ENCODE data around the gene NAXE. TPM values are rescaled to one million over a fixed set of nuclear protein-coding genes. Genes with fewer than 3 reads are reported as not detected.
A peak's percentile ranks its signal among the peaks of the same experiment; 100 is the strongest.
"Not testable (repeated sequence)": the region's sequence is repeated elsewhere in the genome, so short reads cannot be mapped to it uniquely, and the experiment has no call there.

Gene NAXE
- polyA plus RNA-seq, 2 of the 4 experiments (the other 2 are of a cell fraction), result 81.4 to 119 TPM

DNA sequence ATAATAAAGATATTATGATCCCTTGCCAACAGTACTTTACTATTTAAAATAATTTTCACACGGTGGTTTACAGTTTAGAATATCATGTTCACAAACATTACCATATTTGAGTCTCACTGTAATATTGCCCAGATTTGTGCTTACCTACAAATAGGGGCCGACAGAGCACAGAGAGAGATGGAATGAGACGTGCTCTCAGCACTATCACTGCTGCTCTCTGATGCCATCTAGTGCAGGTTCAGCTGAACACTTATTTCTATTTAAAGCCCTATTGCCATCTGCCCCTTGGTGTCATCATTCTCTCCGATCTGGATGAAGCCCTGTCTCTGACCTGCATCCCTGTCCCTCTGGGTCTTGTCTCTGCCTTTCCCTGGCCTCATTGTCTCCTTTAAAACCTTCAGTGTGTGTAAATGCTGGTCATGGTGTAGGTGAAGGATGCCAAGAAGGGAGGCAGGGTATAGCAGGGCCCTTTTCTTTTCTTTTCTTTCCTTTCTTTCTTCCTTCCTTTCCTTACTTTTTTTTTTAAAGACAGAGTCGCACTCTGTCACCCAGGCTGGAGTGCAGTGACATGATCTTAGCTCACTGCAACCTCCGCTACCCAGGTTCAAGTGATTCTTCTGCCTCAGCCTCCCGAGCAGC is 16.6 kb downstream of the NAXE start:
- POLR2A ChIA-PET, result interaction anchor here (1.0 to 1.8 kb wide), 2 partner anchors 16 to 151 kb away, joined by 7 read pairs; partner anchors contain the start of gene NAXE
- Histone ChIP-seq H3K4me2 (peak overlapping the region; percentile 71), H3K9me3 (no peaks in the 10 kb centered on the region), H3K4me3 (no peak overlapping the region), H3K27ac (peak overlapping the region; percentile 41 to 70; a peak in 4 of 6 replicates), H3K4me1 (peaks cover 8% of the 10 kb centered on the region; the same call in 2 of the 3 replicates)
- DNase-seq (ENCODE audit: low read depth in 1 of 2, low spot score in 1 of 2) (peak; percentile 67 to 84), FAIRE-seq (peak; percentile 73), ATAC-seq (peak; percentile 98 to 99)
- 21% methylated on average over 7 of the region's 7 CpGs for WGBS (ENCODE audit: missing lambda C conversion rate)
- TF ChIP-seq, protein P1, sequence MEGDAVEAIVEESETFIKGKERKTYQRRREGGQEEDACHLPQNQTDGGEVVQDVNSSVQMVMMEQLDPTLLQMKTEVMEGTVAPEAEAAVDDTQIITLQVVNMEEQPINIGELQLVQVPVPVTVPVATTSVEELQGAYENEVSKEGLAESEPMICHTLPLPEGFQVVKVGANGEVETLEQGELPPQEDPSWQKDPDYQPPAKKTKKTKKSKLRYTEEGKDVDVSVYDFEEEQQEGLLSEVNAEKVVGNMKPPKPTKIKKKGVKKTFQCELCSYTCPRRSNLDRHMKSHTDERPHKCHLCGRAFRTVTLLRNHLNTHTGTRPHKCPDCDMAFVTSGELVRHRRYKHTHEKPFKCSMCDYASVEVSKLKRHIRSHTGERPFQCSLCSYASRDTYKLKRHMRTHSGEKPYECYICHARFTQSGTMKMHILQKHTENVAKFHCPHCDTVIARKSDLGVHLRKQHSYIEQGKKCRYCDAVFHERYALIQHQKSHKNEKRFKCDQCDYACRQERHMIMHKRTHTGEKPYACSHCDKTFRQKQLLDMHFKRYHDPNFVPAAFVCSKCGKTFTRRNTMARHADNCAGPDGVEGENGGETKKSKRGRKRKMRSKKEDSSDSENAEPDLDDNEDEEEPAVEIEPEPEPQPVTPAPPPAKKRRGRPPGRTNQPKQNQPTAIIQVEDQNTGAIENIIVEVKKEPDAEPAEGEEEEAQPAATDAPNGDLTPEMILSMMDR (IDR thresholded peaks at IDR 0.05), result peak; percentile 83
- TF ChIP-seq BHLHE40 (IDR thresholded peaks at IDR 0.05; ENCODE audit: low read depth, low read length) (no peak), NR3C1 (IDR thresholded peaks at IDR 0.05) (no peak), HEYL (CRISPR knock-in tag; IDR thresholded peaks at IDR 0.05) (no peak), EHMT2 (IDR thresholded peaks at IDR 0.05; ENCODE audit: low read depth) (no peak), RAD21 (conservative IDR thresholded peaks at IDR 0.05 in 1 of 2, IDR thresholded peaks at IDR 0.05 in 1 of 2) (peak; percentile 71 to 76), CBX8 (IDR thresholded peaks at IDR 0.05) (no peak), SMC3 (IDR thresholded peaks at IDR 0.05) (peak; percentile 79)
- TF ChIP-seq, protein P2, sequence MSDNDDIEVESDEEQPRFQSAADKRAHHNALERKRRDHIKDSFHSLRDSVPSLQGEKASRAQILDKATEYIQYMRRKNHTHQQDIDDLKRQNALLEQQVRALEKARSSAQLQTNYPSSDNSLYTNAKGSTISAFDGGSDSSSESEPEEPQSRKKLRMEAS (IDR thresholded peaks at IDR 0.05), result 0 out of 2 replicates have a peak, but pooled peaks have one; percentile 25
- TF ChIP-seq, protein P3, sequence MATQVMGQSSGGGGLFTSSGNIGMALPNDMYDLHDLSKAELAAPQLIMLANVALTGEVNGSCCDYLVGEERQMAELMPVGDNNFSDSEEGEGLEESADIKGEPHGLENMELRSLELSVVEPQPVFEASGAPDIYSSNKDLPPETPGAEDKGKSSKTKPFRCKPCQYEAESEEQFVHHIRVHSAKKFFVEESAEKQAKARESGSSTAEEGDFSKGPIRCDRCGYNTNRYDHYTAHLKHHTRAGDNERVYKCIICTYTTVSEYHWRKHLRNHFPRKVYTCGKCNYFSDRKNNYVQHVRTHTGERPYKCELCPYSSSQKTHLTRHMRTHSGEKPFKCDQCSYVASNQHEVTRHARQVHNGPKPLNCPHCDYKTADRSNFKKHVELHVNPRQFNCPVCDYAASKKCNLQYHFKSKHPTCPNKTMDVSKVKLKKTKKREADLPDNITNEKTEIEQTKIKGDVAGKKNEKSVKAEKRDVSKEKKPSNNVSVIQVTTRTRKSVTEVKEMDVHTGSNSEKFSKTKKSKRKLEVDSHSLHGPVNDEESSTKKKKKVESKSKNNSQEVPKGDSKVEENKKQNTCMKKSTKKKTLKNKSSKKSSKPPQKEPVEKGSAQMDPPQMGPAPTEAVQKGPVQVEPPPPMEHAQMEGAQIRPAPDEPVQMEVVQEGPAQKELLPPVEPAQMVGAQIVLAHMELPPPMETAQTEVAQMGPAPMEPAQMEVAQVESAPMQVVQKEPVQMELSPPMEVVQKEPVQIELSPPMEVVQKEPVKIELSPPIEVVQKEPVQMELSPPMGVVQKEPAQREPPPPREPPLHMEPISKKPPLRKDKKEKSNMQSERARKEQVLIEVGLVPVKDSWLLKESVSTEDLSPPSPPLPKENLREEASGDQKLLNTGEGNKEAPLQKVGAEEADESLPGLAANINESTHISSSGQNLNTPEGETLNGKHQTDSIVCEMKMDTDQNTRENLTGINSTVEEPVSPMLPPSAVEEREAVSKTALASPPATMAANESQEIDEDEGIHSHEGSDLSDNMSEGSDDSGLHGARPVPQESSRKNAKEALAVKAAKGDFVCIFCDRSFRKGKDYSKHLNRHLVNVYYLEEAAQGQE (IDR thresholded peaks at IDR 0.05), result no peak
- TF ChIP-seq, protein P4, sequence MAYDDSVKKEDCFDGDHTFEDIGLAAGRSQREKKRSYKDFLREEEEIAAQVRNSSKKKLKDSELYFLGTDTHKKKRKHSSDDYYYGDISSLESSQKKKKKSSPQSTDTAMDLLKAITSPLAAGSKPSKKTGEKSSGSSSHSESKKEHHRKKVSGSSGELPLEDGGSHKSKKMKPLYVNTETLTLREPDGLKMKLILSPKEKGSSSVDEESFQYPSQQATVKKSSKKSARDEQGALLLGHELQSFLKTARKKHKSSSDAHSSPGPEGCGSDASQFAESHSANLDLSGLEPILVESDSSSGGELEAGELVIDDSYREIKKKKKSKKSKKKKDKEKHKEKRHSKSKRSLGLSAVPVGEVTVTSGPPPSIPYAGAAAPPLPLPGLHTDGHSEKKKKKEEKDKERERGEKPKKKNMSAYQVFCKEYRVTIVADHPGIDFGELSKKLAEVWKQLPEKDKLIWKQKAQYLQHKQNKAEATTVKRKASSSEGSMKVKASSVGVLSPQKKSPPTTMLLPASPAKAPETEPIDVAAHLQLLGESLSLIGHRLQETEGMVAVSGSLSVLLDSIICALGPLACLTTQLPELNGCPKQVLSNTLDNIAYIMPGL (CRISPR knock-in tag; IDR thresholded peaks at IDR 0.05; ENCODE audit: borderline replicate concordance), result no peak
- CTCF ChIA-PET, result interaction anchor here (0.5 to 6.9 kb wide), 57 partner anchors 9 to 256 kb away, joined by 3 to 135 read pairs (median 5); partner anchors contain the start of genes HAPLN2, MEF2D, NAXE and TTC24

DNA sequence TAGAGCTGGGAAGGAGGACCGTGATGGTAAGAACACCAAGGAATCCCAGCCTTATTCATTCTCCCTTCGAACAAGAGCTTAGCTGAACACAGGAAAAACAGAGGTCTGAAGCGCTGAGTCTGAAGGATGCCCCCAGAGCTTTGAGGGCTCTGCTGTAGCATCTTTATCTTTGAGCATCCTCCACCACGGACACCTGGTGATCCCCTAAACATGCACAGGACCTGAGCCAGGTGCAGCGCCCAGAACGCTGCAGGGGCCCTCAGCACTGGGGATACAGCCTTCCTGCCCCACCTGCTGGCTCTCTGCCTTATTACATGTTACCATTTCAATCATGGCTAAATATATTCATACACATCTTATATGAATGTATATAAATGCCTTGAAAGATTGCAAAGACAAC is 17.4 kb downstream of the NAXE start:
- Histone ChIP-seq H3K4me2 (peak overlapping the region; percentile 71; the same call in 1 of the 3 replicates), H3K4me1 (peaks cover 8% of the 10 kb centered on the region; the same call in 2 of the 3 replicates), H3K27ac (no peak overlapping the region), H3K9me3 (no peaks in the 10 kb centered on the region), H3K4me3 (no peak overlapping the region)
- POLR2A ChIA-PET, result interaction anchor here (1.8 kb wide), 1 partner anchor 151 kb away, joined by 7 read pairs; no protein-coding TSS in a partner anchor
- CTCF ChIA-PET, result interaction anchor here (0.5 to 6.9 kb wide), 44 partner anchors 10 to 256 kb away, joined by 3 to 135 read pairs (median 6); partner anchors contain the start of genes HAPLN2, MEF2D, NAXE and TTC24
- ATAC-seq, result peak; percentile 94
- 32% methylated on average over 6 of the region's 6 CpGs for WGBS (ENCODE audit: missing lambda C conversion rate)
- FAIRE-seq, result no peak
- TF ChIP-seq CBX2 (IDR thresholded peaks at IDR 0.05; ENCODE audit: borderline replicate concordance, low read depth) (no peak), RAD21 (conservative IDR thresholded peaks at IDR 0.05 in 1 of 2, IDR thresholded peaks at IDR 0.05 in 1 of 2) (peak; percentile 68 to 75), SMC3 (IDR thresholded peaks at IDR 0.05) (peak; percentile 67), CEBPB (IDR thresholded peaks at IDR 0.05) (no peak)
- TF ChIP-seq, protein P1 (IDR thresholded peaks at IDR 0.05), result peak; percentile 78
- peak in 1 of 2 experiments; percentile 53 for DNase-seq (ENCODE audit: low read depth in 1 of 2, low spot score in 1 of 2)

DNA sequence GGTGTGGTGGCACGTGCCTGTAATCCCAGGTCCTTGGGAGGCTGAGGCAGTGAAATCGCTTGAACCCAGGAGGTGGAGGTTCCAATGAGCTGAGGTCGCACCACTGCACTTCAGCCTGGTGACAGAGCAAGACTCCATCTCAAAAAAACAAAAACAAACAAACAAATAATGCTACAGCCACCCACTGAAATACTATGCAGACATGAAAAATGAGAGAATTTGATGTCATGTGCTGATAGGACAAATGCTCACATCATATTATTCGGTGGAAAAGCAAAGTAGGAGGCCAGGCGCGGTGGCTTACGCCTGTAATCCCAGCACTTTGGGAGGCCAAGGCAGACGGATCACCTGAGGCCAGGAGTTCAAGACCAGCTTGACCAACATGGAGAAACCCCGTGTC is 18.5 kb downstream of the NAXE start:
- ATAC-seq, result not testable (repeated sequence)
- 72% methylated on average over 9 of the region's 9 CpGs for WGBS (ENCODE audit: missing lambda C conversion rate)

More for the DNA sequence above, 18.5 kb downstream of the NAXE start:
- FAIRE-seq; H3K9me3 ChIP-seq; H3K4me1 ChIP-seq; H3K27ac ChIP-seq; DNase-seq (ENCODE audit: low read depth in 1 of 2, low spot score in 1 of 2); H3K4me2 ChIP-seq; H3K4me3 ChIP-seq; POLR2A ChIA-PET: not testable (repeated sequence)
- CTCF ChIA-PET, result interaction anchor here (0.7 to 25.7 kb wide), 12 partner anchors 9 to 282 kb away, joined by 3 to 495 read pairs (median 4); partner anchors contain the start of genes HAPLN2, NAXE and NES

All from A549 (cell line).